Activated CD4-positive, alpha-beta memory T cell treated with anti-CD3 and anti-CD28 coated beads, Interleukin-2, amount 10 ng/mL, durations not matched to agents 7 days and 5 days (primary cell): ENCODE measurements around the gene KLRC3. TPM values are rescaled to one million over a fixed set of nuclear protein-coding genes. Genes with fewer than 3 reads are reported as not detected.
"Not testable (repeated sequence)": the region's sequence is repeated elsewhere in the genome, so short reads cannot be mapped to it uniquely, and the experiment has no call there.

ENCODE experiments used
- CTCF ChIA-PET: fragments of 350-600 bp; sonication (Branson Sonifier 250); formaldehyde crosslinking; loops from one replicate; lab custom pipeline; 2021; ENCODE audit warnings: antibody characterized with exemption, inconsistent platforms; lab: Charles Lee
- POLR2A ChIA-PET: fragments of 350-600 bp; sonication (Branson Sonifier 250); formaldehyde crosslinking; loops from one replicate; lab custom pipeline; 2021; ENCODE audit warnings: antibody characterized with exemption; lab: Charles Lee
- DNase-seq: peaks from one replicate; pipeline ENCODE4 v3.0.0-alpha.2; 2020
- H3K27ac Mint-ChIP-seq: one replicate; pipeline ENCODE4 v1.8.0; 2021; ENCODE audit warnings: mild to moderate bottlenecking, mixed read lengths
- H3K27me3 Mint-ChIP-seq: one replicate; pipeline ENCODE4 v1.8.0; 2021; ENCODE audit warnings: mixed read lengths
- H3K36me3 Mint-ChIP-seq: one replicate; pipeline ENCODE4 v1.8.0; 2021; ENCODE audit warnings: low read depth, mixed read lengths
- H3K4me1 Mint-ChIP-seq: one replicate; pipeline ENCODE4 v1.8.0; 2021; ENCODE audit warnings: mixed read lengths
- H3K4me3 Mint-ChIP-seq: one replicate; pipeline ENCODE4 v1.8.0; 2021; ENCODE audit warnings: mild to moderate bottlenecking, mixed read lengths
- H3K9me3 Mint-ChIP-seq: one replicate; pipeline ENCODE4 v1.8.0; 2021; ENCODE audit warnings: mixed read lengths
- total RNA-seq, 2 experiments: library from RNA; stranded (reverse); gene quantifications; one replicate each; pipeline ENCODE4 v1.2.3, GENCODE V29; 2021

The KLRC3 gene
- total RNA-seq, 2 experiments from 2014 or later: not detected

DNA sequence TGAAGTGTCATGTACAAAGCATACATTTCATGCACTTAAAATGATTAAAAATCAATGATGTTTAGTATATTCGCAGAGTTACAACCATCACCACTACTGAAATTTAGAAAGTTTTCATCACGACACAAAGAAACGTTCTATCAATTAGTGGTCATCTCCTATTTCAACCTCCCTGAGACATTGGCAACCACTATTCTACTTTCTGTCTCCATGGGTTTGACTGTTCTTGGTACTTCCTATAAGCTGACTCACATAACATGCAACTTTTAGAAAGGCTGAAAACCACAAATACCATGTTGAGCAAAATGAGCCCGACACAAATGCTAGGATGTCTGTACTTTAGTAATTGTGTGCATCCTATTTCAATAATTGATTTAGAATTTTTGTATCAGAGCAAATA is 10.2 kb upstream of the KLRC3 start:
- H3K36me3 Mint-ChIP-seq, POLR2A ChIA-PET, H3K27ac Mint-ChIP-seq, H3K4me1 Mint-ChIP-seq, H3K9me3 Mint-ChIP-seq, DNase-seq, H3K27me3 Mint-ChIP-seq, CTCF ChIA-PET, H3K4me3 Mint-ChIP-seq: not testable (repeated sequence)

DNA sequence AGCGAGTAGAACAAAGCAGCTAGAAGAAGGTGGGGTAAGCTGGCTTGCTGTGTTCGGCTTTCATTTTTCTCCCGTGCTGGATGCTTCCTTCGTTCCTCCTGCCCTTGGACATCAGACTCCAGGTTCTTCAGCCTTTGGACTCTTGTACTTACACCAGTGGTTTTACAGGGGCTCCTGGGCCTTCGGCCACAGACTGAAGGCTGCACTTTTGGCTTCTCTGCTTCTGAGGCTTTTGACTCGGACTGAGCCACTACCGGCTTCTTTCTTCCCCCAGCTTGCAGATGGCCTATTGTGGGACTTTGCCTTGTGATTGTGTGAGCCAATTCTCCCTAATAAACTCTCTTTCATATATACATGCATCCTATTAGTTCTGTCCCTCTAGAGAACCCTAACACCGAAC is 5.5 kb upstream of the KLRC3 start:
- H3K36me3 Mint-ChIP-seq, H3K27me3 Mint-ChIP-seq, H3K9me3 Mint-ChIP-seq, H3K4me3 Mint-ChIP-seq, DNase-seq, H3K4me1 Mint-ChIP-seq, H3K27ac Mint-ChIP-seq, POLR2A ChIA-PET: not testable (repeated sequence)
- CTCF ChIA-PET: interaction anchor here (0.6 kb wide), 1 partner anchor 359 kb away, joined by 3 read pairs; no protein-coding TSS in a partner anchor

DNA sequence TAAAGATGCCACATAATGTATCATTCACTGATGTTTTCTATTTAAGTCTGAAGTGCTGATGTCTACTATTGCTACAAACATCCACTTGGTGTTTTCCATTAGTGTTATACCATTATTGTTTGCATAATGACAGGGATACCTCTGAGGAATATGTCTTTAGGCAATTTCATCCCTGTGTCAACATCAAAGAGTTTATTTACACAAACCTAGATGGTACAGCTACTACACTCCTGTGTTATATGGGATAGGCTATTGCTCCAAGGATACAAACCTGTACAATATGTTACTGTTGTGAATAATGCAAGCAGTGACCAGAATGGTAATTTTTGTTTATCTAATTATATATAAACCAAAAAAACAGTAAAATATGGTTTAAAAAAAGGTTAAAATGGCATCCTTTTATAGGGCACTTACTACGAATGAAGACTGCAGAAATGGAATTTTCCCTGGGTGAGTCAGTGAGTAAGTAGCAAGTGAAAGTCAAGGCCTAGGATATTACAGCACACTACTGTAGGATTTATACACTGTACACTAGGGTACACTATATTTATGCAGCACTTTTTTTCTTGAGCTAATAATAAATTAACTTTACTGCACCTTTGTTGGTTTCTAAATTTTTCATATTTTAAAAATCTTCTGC is 4.0 kb upstream of the KLRC3 start:
- H3K9me3 Mint-ChIP-seq, H3K27me3 Mint-ChIP-seq, H3K4me1 Mint-ChIP-seq, H3K27ac Mint-ChIP-seq, H3K4me3 Mint-ChIP-seq, DNase-seq, CTCF ChIA-PET, POLR2A ChIA-PET, H3K36me3 Mint-ChIP-seq: not testable (repeated sequence)

DNA sequence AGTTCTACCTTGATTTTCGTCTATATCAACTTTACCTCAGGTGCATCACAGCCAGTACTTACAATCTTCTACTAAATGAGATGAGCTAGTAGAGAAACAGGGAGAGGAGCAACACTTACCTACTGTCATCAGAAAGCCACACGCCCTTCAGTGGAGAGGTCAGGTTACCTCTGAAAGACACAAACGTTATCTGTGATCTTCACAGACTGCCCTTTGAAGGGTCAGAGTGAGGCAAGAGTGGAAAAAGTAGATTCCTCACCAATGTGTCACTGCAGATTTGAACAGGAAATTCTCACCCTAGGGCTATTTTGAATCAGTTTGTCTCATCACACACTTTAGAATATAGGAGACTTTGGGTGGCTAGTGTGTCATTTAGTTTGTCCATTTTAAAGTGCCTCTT is 1.8 kb upstream of the KLRC3 start:
- H3K27me3 Mint-ChIP-seq, POLR2A ChIA-PET, DNase-seq, H3K27ac Mint-ChIP-seq, H3K36me3 Mint-ChIP-seq, H3K4me3 Mint-ChIP-seq, H3K4me1 Mint-ChIP-seq, H3K9me3 Mint-ChIP-seq, CTCF ChIA-PET: not testable (repeated sequence)

DNA sequence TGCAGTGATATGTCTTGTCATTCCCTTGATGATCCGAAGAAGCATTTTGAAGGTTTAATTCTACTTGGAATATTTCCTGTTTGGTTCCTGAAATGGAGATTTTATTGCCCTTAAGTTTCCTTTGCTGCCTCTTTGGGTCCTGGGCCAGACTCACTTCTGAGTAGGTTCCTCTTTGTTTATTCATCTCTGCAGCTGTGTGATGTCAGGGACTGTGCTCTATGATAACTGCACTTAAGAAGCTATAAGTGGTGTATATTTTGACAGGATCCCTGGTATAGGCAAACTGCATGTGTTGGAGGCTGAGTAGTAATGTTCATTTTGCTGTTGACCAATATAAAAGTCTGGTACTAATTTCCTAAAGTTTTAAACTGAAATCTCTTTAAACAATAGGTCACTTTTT is 11.0 kb downstream of the KLRC3 start, which contains the start of gene KLRC4:
KLRC4 (minus strand) TSS at position 366 of the 400 bp plus-strand sequence; CDS start at position 184, 182 bp downstream.
- no peak within 1 kb of the TSS for H3K4me3 Mint-ChIP-seq
- POLR2A ChIA-PET: no interaction called here

DNA sequence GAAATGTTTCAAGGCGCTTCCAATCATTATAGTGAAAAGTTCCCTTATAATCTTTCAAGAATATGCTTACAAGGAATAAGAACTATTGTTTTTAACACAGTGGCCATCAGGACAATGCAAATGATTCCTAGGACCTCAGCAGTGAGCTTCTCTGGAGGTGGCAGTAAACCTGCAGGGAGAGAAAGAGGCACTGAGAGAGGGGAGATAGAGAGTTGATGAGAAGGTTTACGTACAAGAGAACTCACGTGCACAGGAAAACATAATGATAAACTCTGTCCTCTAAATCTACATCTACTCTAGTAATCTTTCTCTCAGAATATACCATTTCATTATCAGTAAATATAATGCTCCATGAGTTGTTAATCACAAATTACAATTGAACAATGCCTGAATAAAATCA is 11.6 kb downstream of the KLRC3 start:
- Mint-ChIP-seq H3K4me3 (no peak overlapping the region), H3K36me3 (no peaks in the 10 kb centered on the region)
- POLR2A ChIA-PET: no interaction called here

More for the DNA sequence above, 11.0 kb downstream of the KLRC3 start, which contains the start of gene KLRC4:
- no peaks in the 10 kb centered on the region for H3K36me3 Mint-ChIP-seq
- H3K27ac Mint-ChIP-seq: no peak within 1 kb of the TSS
- CTCF ChIA-PET: no interaction called here
- H3K4me1 Mint-ChIP-seq: no peaks in the 10 kb centered on the region
- H3K9me3 Mint-ChIP-seq: no peaks in the 10 kb centered on the region
- peaks cover 14% of the 10 kb centered on the region for H3K27me3 Mint-ChIP-seq
- no peak for DNase-seq

DNA sequence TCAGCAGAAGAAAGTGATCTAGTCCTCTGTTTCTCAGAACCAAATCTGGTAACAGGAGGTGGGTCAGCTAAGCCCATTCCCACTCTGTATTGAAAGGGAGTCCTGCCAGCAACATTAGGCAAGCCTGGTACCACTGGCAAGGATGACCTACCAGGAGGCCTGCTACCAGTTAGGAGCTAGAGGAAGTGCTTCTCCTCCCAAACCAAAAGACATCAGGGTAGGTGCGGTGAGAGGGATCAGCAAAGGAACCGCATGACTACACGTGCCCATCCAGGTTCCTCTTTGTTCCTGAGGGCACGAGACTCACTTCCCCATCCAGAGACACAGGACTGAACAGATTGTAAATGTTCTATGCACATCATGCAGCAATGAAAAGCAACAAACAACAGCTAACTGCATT is 13.7 kb downstream of the KLRC3 start:
- no peak for DNase-seq
- POLR2A ChIA-PET: no interaction called here

More for the DNA sequence above, 11.6 kb downstream of the KLRC3 start:
- Mint-ChIP-seq H3K9me3 (no peaks in the 10 kb centered on the region), H3K4me1 (no peaks in the 10 kb centered on the region), H3K27me3 (peaks cover 14% of the 10 kb centered on the region), H3K27ac (no peak overlapping the region)
- no peak for DNase-seq
- CTCF ChIA-PET: no interaction called here

DNA sequence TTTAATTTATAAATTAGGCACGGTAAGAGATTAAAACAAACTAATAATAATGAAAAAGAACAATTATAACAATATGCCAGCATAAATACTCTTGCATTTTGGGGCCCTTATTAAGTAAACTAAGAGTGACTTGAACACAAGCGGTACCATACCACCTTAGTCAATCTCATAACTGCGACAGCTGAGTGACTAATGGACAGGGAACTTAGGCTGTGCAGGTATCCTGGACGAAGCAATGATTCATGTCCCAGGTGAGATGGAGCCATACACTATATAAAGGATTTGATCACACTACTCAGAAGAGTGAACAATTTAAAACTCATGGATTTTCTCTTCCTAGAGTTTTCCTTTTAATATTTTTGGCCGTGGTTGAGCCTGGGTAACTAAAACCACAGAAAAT is 15.1 kb downstream of the KLRC3 start:
- Mint-ChIP-seq H3K27ac (no peak overlapping the region), H3K4me3 (no peak overlapping the region), H3K4me1 (no peaks in the 10 kb centered on the region), H3K27me3 (peaks cover 20% of the 10 kb centered on the region), H3K36me3 (no peaks in the 10 kb centered on the region), H3K9me3 (no peaks in the 10 kb centered on the region)
- no peak for DNase-seq
- ChIA-PET CTCF (no interaction called here), POLR2A (no interaction called here)

More for the DNA sequence above, 13.7 kb downstream of the KLRC3 start:
- H3K27me3 Mint-ChIP-seq: peaks cover 19% of the 10 kb centered on the region
- no peaks in the 10 kb centered on the region for H3K9me3 Mint-ChIP-seq
- no peak overlapping the region for H3K27ac Mint-ChIP-seq
- H3K4me1 Mint-ChIP-seq: no peaks in the 10 kb centered on the region
- CTCF ChIA-PET: no interaction called here
- no peaks in the 10 kb centered on the region for H3K36me3 Mint-ChIP-seq
- H3K4me3 Mint-ChIP-seq: no peak overlapping the region

DNA sequence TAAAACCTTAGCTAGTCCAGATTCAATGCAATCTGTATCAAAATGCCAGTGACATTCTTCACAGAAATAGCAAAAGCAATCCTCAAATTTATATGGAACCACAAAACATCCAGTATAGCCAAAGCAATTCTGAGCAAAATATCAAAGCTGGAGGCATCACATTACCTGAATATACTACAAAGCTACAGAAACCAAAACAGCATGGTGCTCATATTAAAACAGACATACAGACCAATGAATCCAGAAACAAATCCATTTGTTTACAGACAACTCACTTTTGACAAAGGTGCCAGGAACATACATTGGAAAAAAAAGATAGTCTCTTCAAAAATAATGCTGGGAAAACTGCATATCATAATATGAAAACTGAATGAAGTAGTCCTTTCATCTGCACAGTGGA is 15.6 kb downstream of the KLRC3 start:
- ChIA-PET CTCF (no interaction called here), POLR2A (no interaction called here)
- DNase-seq: no peak
- H3K4me1 Mint-ChIP-seq: no peaks in the 10 kb centered on the region
- H3K27ac Mint-ChIP-seq: no peak overlapping the region
- H3K36me3 Mint-ChIP-seq: no peaks in the 10 kb centered on the region
- H3K27me3 Mint-ChIP-seq: peaks cover 23% of the 10 kb centered on the region
- no peak overlapping the region for H3K4me3 Mint-ChIP-seq
- no peaks in the 10 kb centered on the region for H3K9me3 Mint-ChIP-seq

DNA sequence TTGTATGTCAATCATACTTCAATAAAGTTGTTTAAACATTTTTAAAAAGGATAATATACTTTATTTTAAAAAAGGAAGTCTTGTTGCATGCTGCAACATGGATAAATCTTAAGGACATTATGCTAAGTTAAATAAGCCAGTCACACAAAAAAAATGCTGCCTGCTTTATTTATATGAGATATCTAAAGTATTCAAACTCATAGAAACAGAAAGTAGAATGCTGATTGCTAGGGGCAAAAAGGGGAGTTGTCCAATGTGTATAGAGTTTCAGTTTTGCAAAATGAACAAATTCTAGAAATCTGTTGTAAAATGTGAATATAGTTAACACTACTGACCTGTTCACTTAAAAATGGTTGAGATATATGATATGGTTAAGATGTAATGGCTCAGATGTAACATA is 19.6 kb downstream of the KLRC3 start:
- Mint-ChIP-seq H3K36me3 (no peaks in the 10 kb centered on the region), H3K4me3 (no peak overlapping the region), H3K27me3 (peaks cover 22% of the 10 kb centered on the region), H3K4me1 (no peaks in the 10 kb centered on the region), H3K9me3 (no peaks in the 10 kb centered on the region), H3K27ac (no peak overlapping the region)
- CTCF ChIA-PET: no interaction called here
- no peak for DNase-seq
- POLR2A ChIA-PET: no interaction called here

DNA sequence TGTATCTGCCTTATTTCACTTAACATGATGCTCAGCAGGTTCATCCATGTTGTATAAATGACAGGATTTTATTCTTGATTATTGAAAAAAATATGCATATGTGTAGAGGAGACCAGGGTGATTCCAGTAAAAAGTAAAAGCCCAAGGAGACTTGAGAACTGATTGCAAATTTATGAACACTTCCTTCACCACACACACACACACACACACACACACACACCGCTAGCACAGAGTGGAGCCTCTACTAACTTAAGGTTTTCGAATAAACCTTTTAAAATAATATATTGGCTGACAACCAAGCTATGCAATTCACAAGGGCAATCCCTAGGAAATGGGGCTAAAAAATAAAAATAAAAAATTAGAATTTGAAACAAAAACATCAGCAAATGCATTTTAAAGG is 22.2 kb downstream of the KLRC3 start:
- POLR2A ChIA-PET: no interaction called here
- no peak overlapping the region for H3K27ac Mint-ChIP-seq
- H3K9me3 Mint-ChIP-seq: no peaks in the 10 kb centered on the region
- CTCF ChIA-PET: no interaction called here
- DNase-seq: no peak
- no peaks in the 10 kb centered on the region for H3K36me3 Mint-ChIP-seq
- no peak overlapping the region for H3K4me3 Mint-ChIP-seq
- peaks cover 20% of the 10 kb centered on the region for H3K27me3 Mint-ChIP-seq
- H3K4me1 Mint-ChIP-seq: no peaks in the 10 kb centered on the region

DNA sequence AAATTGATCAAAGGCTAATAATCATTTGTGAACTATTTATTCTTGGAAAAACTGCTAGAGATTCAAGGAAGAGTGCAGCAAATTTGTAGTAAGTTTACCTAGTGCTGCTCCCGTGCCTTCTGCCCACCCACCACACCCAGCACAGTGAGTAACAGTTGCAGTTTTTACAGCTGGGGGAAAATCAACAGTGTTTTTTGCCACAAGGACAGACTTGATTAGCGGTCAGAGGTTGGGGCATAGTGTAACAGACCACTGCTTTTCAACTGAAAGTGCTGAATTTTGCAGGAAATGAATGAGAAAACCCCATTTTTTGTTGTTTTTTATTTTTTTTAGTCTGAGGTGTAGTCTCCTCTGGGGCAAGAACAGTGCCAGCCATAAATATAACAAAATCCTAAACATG is 23.1 kb downstream of the KLRC3 start:
- H3K9me3 Mint-ChIP-seq: no peaks in the 10 kb centered on the region
- H3K4me3 Mint-ChIP-seq: no peak overlapping the region
- no peaks in the 10 kb centered on the region for H3K4me1 Mint-ChIP-seq
- no peaks in the 10 kb centered on the region for H3K36me3 Mint-ChIP-seq
- no peak overlapping the region for H3K27ac Mint-ChIP-seq
- CTCF ChIA-PET: no interaction called here
- POLR2A ChIA-PET: no interaction called here
- peaks cover 17% of the 10 kb centered on the region for H3K27me3 Mint-ChIP-seq
- DNase-seq: no peak

DNA sequence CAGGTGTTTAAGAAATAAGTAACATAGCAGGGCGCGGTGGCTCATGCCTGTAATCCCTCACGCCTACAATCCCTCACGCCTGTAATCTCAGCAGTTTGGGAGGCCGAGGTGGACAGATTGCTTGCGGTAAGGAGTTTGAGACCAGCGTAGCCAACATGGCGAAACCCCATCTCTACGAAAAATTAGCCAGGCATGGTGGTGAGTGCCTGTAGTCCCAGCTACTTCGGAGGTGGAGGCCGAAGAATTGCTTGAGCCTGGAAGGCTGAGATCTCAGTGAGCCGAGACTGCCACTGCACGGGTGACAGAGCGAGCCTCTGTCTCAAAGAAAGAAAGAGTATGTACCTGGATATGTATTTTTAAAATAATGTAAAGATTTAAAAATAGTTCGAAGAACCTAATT is 24.2 kb downstream of the KLRC3 start:
- H3K4me3 Mint-ChIP-seq, H3K9me3 Mint-ChIP-seq, H3K27ac Mint-ChIP-seq, CTCF ChIA-PET, H3K36me3 Mint-ChIP-seq, POLR2A ChIA-PET, DNase-seq, H3K4me1 Mint-ChIP-seq: not testable (repeated sequence)
- H3K27me3 Mint-ChIP-seq: peaks cover 19% of the 10 kb centered on the region

DNA sequence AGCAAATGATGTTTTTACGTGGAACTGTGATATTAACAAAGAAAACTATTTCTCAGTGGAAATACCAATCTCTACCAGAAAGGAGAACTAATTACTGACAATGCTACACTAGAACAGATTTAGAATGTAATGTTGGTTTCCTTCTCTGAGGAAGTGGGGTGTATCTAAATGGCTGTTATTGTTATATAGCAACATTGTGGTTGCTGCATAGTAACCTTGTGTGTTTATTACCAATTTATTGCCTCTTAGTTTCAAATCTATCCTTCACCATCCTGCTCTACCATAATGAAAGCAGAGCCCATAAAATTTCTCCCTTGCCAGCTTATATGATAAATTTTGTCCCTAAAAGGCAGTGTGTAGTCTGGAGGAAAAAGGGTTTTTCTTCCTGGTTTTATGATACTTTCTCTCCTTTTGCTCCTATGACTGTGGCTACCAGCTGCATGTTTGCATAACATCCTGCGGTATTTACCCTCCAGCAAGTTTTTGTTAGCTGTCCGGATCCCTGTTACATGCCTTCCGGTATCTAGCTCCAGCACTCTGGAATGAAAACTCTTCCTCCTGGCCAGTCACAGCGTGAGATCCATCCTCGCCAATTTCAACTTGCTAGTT is 24.9 kb downstream of the KLRC3 start:
- no peaks in the 10 kb centered on the region for H3K9me3 Mint-ChIP-seq
- ChIA-PET POLR2A (no interaction called here), CTCF (no interaction called here)
- no peak overlapping the region for H3K4me3 Mint-ChIP-seq
- H3K36me3 Mint-ChIP-seq: no peaks in the 10 kb centered on the region
- H3K27ac Mint-ChIP-seq: no peak overlapping the region
- H3K27me3 Mint-ChIP-seq: peaks cover 19% of the 10 kb centered on the region
- H3K4me1 Mint-ChIP-seq: no peaks in the 10 kb centered on the region
- DNase-seq: no peak
